Measurements from ENCODE around the gene HECW1.

The HECW1 gene

DNA sequence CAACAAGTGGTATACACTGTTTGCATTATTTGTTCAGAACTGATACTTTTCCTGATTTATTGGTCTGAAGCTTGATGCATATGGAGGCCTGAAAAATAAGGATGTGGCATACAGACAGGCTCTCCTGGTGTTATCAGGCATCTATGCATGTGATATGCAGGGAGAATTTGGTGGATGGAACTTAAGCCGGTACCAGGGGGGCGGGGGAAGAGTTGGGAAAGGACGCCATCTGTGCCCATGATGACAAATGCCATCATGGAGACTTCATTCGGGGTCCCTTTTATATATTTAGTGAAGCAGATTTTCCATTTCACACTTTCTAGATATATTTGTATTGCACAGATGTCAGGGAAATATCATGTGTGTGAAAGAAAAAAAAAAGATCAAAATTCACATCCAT lies 5.4 kb downstream of the HECW1 start:
- intact Hi-C loops (cut with DNase I; ENCODE audit: low total_unique reads): no loop called here
- Histone ChIP-seq H3K27me3 (peaks cover 5 to 64% of the 10 kb centered on the region in 2 donors), H3K4me3 (no peak overlapping the region), H3K9me3 (no peaks in the 10 kb centered on the region), H3K36me3 (no peaks in the 10 kb centered on the region), H3K4me1 (peaks cover 0 to 17% (median 14%) of the 10 kb centered on the region in 4 donors), H3K27ac (no peak overlapping the region)
- DNase-seq: no peak
- TF ChIP-seq, protein P1, sequence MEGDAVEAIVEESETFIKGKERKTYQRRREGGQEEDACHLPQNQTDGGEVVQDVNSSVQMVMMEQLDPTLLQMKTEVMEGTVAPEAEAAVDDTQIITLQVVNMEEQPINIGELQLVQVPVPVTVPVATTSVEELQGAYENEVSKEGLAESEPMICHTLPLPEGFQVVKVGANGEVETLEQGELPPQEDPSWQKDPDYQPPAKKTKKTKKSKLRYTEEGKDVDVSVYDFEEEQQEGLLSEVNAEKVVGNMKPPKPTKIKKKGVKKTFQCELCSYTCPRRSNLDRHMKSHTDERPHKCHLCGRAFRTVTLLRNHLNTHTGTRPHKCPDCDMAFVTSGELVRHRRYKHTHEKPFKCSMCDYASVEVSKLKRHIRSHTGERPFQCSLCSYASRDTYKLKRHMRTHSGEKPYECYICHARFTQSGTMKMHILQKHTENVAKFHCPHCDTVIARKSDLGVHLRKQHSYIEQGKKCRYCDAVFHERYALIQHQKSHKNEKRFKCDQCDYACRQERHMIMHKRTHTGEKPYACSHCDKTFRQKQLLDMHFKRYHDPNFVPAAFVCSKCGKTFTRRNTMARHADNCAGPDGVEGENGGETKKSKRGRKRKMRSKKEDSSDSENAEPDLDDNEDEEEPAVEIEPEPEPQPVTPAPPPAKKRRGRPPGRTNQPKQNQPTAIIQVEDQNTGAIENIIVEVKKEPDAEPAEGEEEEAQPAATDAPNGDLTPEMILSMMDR (IDR thresholded peaks at IDR 0.05): no peak

DNA sequence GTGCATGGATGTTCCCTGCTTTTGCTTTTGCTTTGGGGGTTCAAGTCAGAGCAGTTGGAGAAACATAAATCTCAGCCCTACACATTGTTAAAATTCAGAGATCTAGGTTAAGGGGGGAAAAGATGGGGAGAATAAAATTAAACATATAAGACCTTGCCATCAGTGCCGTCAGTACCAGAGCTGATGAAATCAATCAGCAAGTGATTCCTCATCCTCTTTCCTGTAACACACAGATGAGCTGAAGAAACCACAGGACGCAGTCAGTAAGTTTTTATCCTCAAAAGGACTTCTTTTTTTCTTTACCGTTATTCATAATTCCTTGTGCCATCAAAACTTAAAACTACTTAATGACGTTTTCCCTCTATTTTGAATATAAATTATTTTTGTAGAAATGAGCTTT lies 5.9 kb downstream of the HECW1 start:
- no peaks in the 10 kb centered on the region for H3K36me3 ChIP-seq
- no peak for DNase-seq
- H3K27ac ChIP-seq: no peak overlapping the region
- H3K4me1 ChIP-seq: peaks cover 0 to 13% (median 9%) of the 10 kb centered on the region in 4 donors
- H3K9me3 ChIP-seq: no peaks in the 10 kb centered on the region
- intact Hi-C loops (cut with DNase I; ENCODE audit: low total_unique reads): no loop called here
- TF ChIP-seq, protein P1 (IDR thresholded peaks at IDR 0.05): no peak
- H3K4me3 ChIP-seq: no peak overlapping the region
- H3K27me3 ChIP-seq: peaks cover 5 to 61% of the 10 kb centered on the region in 2 donors

DNA sequence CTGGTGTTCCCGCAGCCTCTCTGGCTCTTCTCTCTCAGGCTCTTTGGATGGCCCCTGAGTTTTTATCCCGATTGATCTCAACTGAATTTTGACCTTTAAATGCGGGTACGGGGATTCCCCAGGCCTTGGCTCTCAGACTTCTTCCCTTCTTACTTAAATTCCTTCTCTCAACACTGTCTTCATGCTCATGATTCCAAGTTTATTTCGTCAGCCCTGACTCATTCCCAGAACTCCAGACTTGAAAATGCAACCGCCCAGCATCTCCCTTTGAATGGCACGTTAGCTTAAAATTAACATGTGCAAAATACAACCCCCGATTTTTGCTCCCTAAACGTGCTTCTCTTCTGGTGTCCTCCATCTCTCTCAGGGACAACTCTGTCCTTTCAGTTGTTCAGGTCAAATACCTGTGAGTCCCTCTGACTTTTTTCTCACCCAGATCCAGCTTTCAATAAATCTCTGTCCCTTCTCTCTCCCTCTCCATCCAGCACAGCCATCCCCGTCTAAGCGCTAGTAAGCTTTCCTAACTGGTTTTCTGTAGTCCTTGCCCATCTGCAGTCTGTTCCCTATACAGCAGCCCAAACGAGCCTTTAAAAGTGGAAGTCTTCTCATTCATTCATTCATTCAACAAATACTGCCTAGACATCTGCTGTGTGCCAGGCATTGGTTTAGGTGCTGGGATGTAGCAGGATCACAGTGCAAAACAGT lies 7.1 kb downstream of the HECW1 start:
- peaks cover 2 to 52% of the 10 kb centered on the region in 2 donors for H3K27me3 ChIP-seq
- H3K4me1 ChIP-seq: peaks cover 0 to under 1% (median 0%) of the 10 kb centered on the region in 4 donors
- intact Hi-C loops (cut with DNase I; ENCODE audit: low total_unique reads): no loop called here
- H3K9me3 ChIP-seq: no peaks in the 10 kb centered on the region
- TF ChIP-seq, protein P1 (IDR thresholded peaks at IDR 0.05): no peak
- no peaks in the 10 kb centered on the region for H3K36me3 ChIP-seq
- DNase-seq: no peak
- H3K4me3 ChIP-seq: no peak overlapping the region
- H3K27ac ChIP-seq: no peak overlapping the region

DNA sequence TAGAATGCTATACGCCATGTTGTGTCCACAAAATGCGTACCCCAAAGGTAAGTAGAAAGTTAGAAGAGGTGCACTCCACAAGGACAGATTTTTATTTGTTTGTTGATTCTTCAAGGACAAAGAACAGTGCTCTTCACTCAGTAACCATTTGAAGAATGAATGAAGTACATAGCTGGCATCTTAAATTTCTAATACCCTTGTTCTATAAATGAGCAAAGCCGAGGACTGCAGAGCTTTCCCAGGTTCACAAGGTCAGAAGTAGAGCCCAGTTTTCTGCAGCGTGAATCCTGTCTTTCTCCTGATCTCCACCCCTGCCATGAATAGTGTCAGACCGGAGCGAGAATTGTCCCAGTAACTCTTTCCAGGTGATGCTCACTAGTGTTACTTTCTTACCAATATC lies 9.5 kb downstream of the HECW1 start:
- no peaks in the 10 kb centered on the region for H3K36me3 ChIP-seq
- intact Hi-C loops (cut with DNase I; ENCODE audit: low total_unique reads): no loop called here
- DNase-seq: no peak
- TF ChIP-seq, protein P1 (IDR thresholded peaks at IDR 0.05): no peak
- H3K4me1 ChIP-seq: no peaks in the 10 kb centered on the region
- H3K4me3 ChIP-seq: no peak overlapping the region
- peaks cover 0 to 32% of the 10 kb centered on the region in 2 donors for H3K27me3 ChIP-seq
- no peaks in the 10 kb centered on the region for H3K9me3 ChIP-seq
- no peak overlapping the region for H3K27ac ChIP-seq

DNA sequence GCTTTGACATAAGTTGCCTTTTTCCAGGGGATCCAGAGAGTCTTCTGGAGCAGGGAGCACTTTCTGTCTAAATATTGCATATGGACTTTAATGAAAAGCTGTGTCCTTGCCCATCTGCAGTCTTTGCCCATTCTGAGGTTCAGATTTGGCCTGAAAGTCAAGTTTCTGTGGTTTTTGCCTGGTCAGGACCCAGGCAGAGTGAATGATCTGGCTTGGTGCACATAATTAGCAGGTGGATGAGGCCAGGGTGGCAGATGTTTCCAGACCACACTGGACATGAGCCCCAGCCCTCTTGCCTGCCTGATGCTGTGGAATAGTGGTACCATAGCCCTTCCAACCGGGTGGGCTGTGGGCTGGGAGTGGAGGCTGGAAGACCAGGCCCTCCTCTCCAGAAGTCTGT lies 11.0 kb downstream of the HECW1 start:
- Histone ChIP-seq H3K9me3 (no peaks in the 10 kb centered on the region), H3K27ac (no peak overlapping the region), H3K36me3 (no peaks in the 10 kb centered on the region), H3K4me3 (no peak overlapping the region), H3K27me3 (peaks cover 0 to 26% of the 10 kb centered on the region in 2 donors), H3K4me1 (no peaks in the 10 kb centered on the region)
- intact Hi-C loops (cut with DNase I; ENCODE audit: low total_unique reads): no loop called here
- no peak for DNase-seq
- TF ChIP-seq, protein P1 (IDR thresholded peaks at IDR 0.05): no peak
